H1 (cell line): Measurements from ENCODE around the gene IL32. TPM values are rescaled to one million over a fixed set of nuclear protein-coding genes. Genes with fewer than 3 reads are reported as not detected.
A peak's percentile ranks its signal among the peaks of the same experiment; 100 is the strongest.

ENCODE experiments used
- ASH2L ChIP-seq: fragments of 200-600, 300-600 bp; sonication (generic); IDR thresholded peaks from one replicate; pipeline ENCODE4 v1.7.1; 2017; ENCODE audit warnings: low read length
- ATF2 ChIP-seq: IDR thresholded peaks from 2 replicates; pipeline ENCODE4 v1.6.1; 2012; ENCODE audit warnings: low read length, inconsistent platforms
- ATF3 ChIP-seq: IDR thresholded peaks from 2 replicates; pipeline ENCODE4 v1.6.1; 2011; ENCODE audit warnings: low read depth, mild to moderate bottlenecking, low read length; ENCODE audit not compliant: insufficient read depth
- CBX8 ChIP-seq: fragments of 300-800, 300-1000 bp; sonication (generic); IDR thresholded peaks from 2 replicates; pipeline ENCODE4 v1.7.1; 2016; ENCODE audit warnings: low read depth, low read length, borderline replicate concordance
- CHD2 ChIP-seq: IDR thresholded peaks from 2 replicates; pipeline ENCODE4 v1.6.1; 2012; ENCODE audit warnings: low read length, improper control_type of control experiment
- E2F6 ChIP-seq: IDR thresholded peaks from 2 replicates; pipeline ENCODE4 v1.6.1; 2012; ENCODE audit warnings: inconsistent platforms
- EP300 ChIP-seq, 2 experiments: IDR thresholded peaks; 1 replicate in 1 of 2; 2 replicates in 1 of 2; pipeline ENCODE4 v1.6.1; 2011 to 2012; ENCODE audit warnings: low read depth in 2 of 2, low read length in 2 of 2, mild to moderate bottlenecking in 2 of 2, borderline replicate concordance in 1 of 2, inconsistent platforms in 1 of 2, moderate library complexity in 1 of 2
- HDAC2 ChIP-seq, 2 experiments: fragments of 300-600 bp in 1 of 2; sonication (generic) in 1 of 2; IDR thresholded peaks; 2 replicates each; pipeline ENCODE4 v1.6.1; 2011 to 2012; ENCODE audit warnings: low read depth in 2 of 2, low read length in 2 of 2, mild to moderate bottlenecking in 2 of 2, moderate library complexity in 2 of 2, borderline replicate concordance in 1 of 2, inconsistent platforms in 1 of 2
- MAFK ChIP-seq: IDR thresholded peaks from 2 replicates; pipeline ENCODE4 v1.6.1; 2012; ENCODE audit warnings: low read depth, mild to moderate bottlenecking, improper control_type of control experiment, low read length
- MAX ChIP-seq: IDR thresholded peaks from 2 replicates; pipeline ENCODE4 v1.6.1; 2012; ENCODE audit warnings: inconsistent platforms
- NRF1 ChIP-seq: IDR thresholded peaks from 2 replicates; pipeline ENCODE4 v1.6.1; 2011; ENCODE audit warnings: mild to moderate bottlenecking, low read depth, low read length, improper control_type of control experiment
- RNF2 ChIP-seq: fragments of 200-900, 300-1000 bp; sonication (generic); IDR thresholded peaks from 2 replicates; pipeline ENCODE4 v1.7.1; 2016; ENCODE audit warnings: borderline replicate concordance, low read depth, mild to moderate bottlenecking, antibody characterized with exemption, low read length; ENCODE audit not compliant: poor library complexity, severe bottlenecking; ENCODE audit errors: missing control alignments
- SIX5 ChIP-seq: IDR thresholded peaks from 2 replicates; pipeline ENCODE4 v1.6.1; 2011; ENCODE audit warnings: mild to moderate bottlenecking, low read depth, low read length
- polyA plus RNA-seq, 7 experiments: library from polyadenylated mRNA; depleted of rRNA in 3 of 7; stranded (reverse) in 5 of 7; unstranded in 2 of 7; fragments of >200 nt in 5 of 7; fragments of 200-250 nt in 2 of 7; gene quantifications; 1 replicate in 5 of 7; 2 replicates in 1 of 7; 4 replicates in 1 of 7; pipeline versions ENCODE4 v1.2.1 to v1.2.3, GENCODE V29; 2011 to 2013; ENCODE audit warnings: missing spikeins in 2 of 7, mixed read lengths in 2 of 7
- total RNA-seq: library from RNA; stranded (reverse); fragmentation: NEBNext Ultra II Directional; extraction: Animal tissue kit (Norgen Biotek cat#: 25700); gene quantifications from 2 replicates; pipeline ENCODE4 v1.2.1, GENCODE V29; 2021

IL32 gene
- total and polyA plus RNA-seq, 2 of the 8 experiments (the other 6 are each of a cell fraction or from before 2014, with no cell fraction given) = 2.7 to 5.0 TPM

GRCh38 chr16:3023669-3024478 lies 41.6 kb upstream of the IL32 start, which contains the start of the genes HCFC1R1 and THOC6 (continued):
- peak; percentile 60; the same call in 1 of the 2 replicates for TF ChIP-seq E2F6
- peak in 1 of 2 experiments; percentile 63; a peak in 1 of 4 replicates for TF ChIP-seq HDAC2 (IDR thresholded peaks at IDR 0.05; ENCODE audit: borderline replicate concordance in 1 of 2, low read depth in 2 of 2, low read length in 2 of 2)
- no peak; the same call in 1 of the 2 replicates for TF ChIP-seq NRF1
- peak; percentile 74; the same call in 1 of the 2 replicates for TF ChIP-seq ATF3
- TF ChIP-seq MAFK = no peak
- TF ChIP-seq EP300 (IDR thresholded peaks at IDR 0.05; ENCODE audit: borderline replicate concordance in 1 of 2, low read depth in 2 of 2, low read length in 2 of 2) = no peak
- TF ChIP-seq MAX = peak; percentile 86
- TF ChIP-seq ATF2 = peak; percentile 58; the same call in 1 of the 2 replicates
- no peak for TF ChIP-seq CBX8
- peak; percentile 87 for TF ChIP-seq CHD2
- peak; percentile 96 for TF ChIP-seq SIX5
- no peak for TF ChIP-seq RNF2
- TF ChIP-seq ASH2L = peak; percentile 71
